NCI-H1105 treated with DMSO at 0.1 percent for 48 hours (cell line): ENCODE data around the gene CXCR3.
"Not testable (repeated sequence)": the region's sequence is repeated elsewhere in the genome, so short reads cannot be mapped to it uniquely, and the experiment has no call there.

Experiments used
- DNase-seq: peaks from one replicate; lab custom pipeline; 2025; lab: John Stamatoyannopoulos, UW

Gene CXCR3

GRCh38 chrX:71618303-71618721 lies at the start of gene CXCR3:
Gene CXCR3 (minus strand): TSS chrX:71618511. CDS start chrX:71618449, 62 bp downstream.
- no peak for DNase-seq

GRCh38 chrX:71667328-71668247 lies 49.3 kb upstream of the CXCR3 start, which contains the start of gene LOC101059915:
Gene LOC101059915 (plus strand): TSS chrX:71667546.
- no peak for DNase-seq

DNA sequence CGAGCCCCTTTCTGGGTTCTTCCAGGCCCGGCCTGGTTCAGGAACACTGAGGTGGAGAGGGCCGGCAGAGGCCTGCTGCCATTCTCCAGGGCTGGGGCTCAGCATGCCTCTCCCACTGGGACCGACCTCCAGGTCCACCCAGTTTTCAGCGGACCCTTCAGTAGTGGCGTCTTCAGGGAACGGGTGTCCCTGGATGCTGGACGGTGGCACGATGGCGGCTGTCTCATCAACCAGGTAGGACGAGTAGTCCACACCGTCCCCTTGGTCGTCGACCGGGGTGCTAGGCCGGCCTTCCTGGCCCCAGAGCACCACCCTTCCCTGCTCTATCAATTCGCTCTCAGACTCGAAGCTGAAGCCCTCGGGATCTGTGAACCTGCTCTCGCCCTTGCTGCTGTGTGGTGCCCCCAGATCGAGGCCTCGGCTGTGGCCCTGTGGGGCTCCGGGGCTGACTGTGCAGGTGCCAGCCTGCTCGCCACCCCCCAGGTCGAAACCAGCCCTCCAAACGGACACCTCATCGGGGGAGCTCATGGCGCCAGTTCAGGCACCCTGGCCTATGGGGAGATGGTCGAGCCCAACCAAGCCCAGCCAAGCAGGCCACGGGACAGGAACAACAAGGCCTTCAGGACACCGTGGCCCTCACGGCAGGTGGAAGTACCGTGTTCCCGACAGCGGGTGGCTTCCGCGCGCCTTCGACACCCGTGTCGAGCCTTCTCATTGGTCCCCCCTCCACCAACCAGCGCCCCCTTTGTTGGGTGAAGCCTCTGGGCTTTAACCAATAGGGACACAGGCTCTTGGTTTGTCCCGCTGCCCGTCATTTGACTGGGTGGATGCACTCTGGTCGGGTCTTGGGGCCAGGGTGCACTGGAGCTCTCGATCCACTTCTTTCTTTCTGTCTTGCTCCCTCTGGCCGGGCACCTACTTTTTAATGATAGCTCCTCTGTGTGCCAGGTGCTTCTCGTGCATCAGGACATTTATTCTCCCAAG lies 48.2 kb upstream of the CXCR3 start:
- DNase-seq, result no peak

DNA sequence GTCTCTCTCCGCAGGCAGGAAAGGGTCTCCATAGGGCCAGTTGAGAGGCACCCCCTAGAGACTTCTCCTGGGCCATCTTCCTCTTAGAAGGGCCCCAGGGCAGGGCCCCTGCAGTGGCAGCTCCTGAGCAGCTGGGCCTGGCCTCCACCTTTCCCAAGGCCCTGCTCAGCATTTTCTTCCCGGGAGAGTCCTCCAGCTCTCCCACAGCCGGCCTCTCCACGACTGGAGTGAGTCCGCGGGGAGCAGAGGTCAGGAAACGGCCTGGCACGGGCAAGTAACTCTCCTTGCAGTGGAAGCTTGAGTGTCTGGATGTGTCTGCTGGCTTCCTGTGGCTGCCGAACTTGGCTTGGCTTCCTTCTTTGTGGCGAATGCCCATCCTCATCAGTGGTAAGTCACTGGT lies 47.4 kb upstream of the CXCR3 start:
- DNase-seq, result no peak

DNA sequence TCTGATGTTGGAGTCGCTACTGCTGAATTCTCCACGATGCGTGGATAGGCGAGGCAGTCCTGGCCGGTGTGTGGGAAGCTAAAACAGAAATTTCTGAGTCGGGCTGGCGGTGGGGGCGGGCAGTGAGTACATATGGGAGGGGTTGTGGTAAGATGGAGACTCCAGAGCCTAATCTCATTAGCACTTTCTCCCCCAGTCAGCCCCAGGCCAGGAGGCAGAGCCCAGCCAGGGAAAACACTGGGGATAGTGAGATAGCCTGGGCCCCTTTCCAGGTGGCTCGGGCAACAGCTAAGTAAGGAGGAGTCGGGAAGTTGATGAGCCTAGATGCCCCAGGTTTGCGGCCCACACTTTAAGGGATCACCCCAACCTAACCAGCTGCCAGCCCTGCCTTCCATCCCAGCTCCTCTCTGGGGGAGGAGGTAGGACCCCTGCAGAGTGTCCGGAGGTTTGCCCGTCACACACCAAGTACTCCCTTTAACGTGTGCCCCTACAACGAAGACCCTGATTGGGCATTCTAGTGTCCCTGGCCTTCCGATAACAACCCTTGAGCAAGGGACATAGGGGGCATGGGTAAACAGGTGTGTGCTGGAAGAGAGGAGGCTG lies 46.7 kb upstream of the CXCR3 start:
- no peak for DNase-seq

GRCh38 chrX:71664202-71664601 lies 45.9 kb upstream of the CXCR3 start:
- not testable (repeated sequence) for DNase-seq

DNA sequence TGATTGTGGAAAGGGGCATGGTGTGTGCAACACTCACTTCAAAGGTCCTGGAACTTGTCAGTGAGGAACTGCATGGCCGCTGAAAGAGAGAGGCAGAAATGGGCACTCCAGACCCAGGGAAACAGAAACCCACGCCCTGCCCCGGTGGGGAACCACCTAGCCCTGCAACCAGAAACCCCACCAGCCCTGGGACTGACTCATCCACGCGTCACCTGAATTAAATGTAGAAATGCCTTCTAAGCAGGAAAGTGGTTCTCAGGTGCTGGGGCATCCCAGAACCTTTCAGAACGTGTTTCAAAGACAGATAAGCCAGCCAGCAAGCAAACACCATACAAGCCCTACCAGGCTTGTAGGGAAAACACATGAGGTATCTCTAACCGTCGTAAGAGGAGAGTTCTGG lies 44.9 kb upstream of the CXCR3 start:
- not testable (repeated sequence) for DNase-seq

DNA sequence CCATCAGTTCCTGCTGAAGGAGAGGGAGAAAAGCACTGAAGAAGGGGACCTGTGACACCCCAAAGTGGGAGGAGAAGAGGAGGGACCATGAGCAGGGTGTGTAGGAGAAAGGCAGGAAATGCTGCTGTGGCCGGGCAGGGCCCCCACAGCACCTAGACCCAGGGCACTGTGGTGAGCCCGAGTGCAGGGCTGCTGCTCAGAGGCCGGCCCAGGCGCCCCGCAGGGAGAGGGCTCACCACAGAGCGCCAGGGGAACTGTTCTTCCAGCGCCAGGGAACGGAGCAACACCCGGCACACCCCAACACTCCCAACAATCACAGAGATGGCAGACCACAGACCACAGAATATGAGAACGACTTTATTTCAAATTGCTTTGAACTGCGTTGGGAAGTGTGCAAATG lies 44.3 kb upstream of the CXCR3 start:
- DNase-seq, result not testable (repeated sequence)

DNA sequence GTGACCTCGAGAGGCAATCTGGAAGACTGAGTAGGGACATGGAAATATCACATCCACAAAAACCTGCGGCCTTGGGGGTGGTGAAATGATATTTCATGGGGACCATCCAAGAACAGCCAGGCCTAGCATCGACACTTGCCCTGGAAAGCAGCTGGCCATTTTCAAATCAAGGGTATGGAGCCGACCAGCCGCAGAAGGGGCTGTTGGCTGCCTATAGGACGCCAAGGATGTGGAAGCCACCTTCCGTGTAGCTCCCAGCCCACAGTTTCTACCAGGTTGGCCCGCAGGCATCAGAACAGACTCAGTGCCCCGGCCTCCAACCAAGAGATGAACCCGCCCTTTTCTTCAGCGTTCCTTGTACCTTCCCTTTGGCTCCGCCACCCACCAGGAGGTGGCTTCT lies 43.6 kb upstream of the CXCR3 start:
- no peak for DNase-seq

GRCh38 chrX:71660562-71661416 lies 42.5 kb upstream of the CXCR3 start:
- no peak for DNase-seq

GRCh38 chrX:71659959-71660358 lies 41.6 kb upstream of the CXCR3 start:
- no peak for DNase-seq

- DNase-seq, result no peak
Measured at GRCh38 chrX:71659342-71659741, 41.0 kb upstream of the CXCR3 start.

DNA sequence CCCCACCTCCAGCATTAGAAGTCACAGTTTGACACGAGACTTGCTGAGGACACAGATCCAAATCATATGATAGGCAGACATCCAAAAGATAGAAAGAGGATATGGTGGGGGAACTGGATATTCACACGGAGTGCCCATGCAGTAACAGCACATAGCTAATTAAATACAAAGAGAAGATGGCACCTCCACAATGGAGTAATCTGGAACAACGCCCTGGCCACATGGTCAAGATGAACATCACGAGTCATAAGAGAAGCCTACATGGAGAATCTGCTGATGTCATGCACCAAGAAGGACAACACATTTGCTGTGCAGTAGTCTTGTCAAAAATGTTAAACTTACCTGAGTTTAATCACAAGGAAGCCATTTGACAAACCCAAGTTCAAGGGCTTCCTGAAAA lies 39.0 kb upstream of the CXCR3 start:
- no peak for DNase-seq

DNA sequence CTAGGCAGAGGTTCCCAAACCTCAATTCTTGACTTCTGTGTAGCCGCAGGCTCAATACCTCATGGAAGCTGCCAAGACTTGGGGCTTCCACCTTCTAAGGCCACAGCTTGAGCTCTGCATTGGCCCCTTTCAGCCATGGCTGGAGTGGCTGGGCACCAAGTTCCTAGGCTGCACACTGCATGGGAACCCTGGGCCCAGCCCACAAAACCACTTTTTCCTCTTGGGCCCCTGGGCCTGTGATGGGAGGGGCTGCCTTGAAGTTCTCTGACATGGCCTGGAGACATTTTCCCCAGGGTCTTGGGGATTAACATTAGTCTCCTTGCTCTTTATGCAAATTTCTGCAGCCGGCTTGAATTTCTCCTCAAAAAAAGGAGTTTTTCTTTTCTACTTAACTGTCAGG lies 35.0 kb upstream of the CXCR3 start:
- no peak for DNase-seq

DNA sequence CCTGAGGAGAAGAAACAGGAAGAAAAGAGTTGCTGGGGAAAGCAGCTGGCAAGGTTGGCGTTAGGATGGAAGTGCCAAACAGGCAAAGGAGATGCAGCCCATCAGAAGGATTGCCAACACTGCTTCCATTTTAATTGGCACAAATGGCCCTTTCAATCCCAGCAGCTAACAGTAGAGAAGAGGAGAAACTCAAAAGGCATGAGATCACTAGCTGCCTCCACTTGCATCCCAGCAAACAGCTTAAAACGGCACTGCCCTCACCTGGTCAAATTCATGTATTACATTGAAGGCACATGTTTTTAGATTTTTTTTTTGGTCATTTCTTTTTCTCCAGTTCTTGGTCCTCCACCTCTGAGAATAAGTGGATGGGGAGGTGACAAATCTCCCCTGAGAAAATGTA lies 34.1 kb upstream of the CXCR3 start:
- peak; percentile 61 for DNase-seq

DNA sequence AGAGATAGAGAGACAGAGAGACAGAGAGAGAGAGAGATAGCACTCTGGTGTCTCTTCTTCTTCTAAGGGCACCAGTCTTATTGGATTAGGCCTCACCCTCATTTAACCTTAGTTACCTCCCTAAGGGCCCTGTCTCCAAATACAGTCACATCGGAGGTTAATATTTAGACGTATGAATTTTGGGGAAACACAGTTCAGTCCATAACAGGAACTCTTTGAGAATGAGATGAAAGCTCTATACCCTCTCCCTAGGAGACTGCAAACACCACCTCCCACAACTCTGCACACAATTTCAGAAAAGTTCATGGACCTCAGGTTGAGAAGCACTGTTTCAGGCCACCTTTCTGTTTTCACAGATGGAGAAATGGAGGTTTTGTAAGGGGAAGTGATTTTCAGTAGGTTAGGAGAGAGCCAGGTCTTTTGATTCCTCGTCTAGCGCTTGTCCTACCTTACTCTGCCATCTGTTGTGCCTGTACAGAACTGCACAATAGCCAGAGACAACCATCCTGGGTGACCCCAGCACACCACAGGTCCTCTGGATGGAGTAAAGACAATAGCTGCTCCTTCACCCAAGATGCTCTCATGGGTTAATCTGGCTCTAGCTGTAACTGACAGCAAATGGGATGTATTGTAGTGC lies 32.1 kb upstream of the CXCR3 start:
- DNase-seq, result no peak

DNA sequence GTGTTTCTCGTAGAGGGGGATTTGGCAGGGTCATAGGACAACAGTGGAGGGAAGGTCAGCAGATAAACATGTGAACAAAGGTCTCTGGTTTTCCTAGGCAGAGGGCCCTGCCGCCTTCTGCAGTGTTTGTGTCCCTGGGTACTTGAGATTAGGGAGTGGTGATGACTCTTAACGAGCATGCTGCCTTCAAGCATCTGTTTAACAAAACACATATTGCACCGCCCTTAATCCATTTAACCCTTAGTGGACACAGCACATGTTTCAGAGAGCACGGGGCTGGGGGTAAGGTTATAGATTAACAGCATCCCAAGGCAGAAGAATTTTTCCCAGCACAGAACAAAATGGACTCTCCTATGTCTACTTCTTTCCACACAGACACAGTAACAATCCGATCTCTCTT lies 26.1 kb upstream of the CXCR3 start:
- not testable (repeated sequence) for DNase-seq

- DNase-seq, result no peak
Measured at GRCh38 chrX:71640002-71640401, 21.7 kb upstream of the CXCR3 start.

- no peak for DNase-seq
Measured at GRCh38 chrX:71638409-71638808, 20.1 kb upstream of the CXCR3 start.

- no peak for DNase-seq
Measured at GRCh38 chrX:71637848-71638247, 19.5 kb upstream of the CXCR3 start.

- no peak for DNase-seq
Measured at GRCh38 chrX:71637253-71637618, 18.9 kb upstream of the CXCR3 start.
